HCT116 (cell line): ENCODE measurements around the gene MIA.
A peak's percentile ranks its signal among the peaks of the same experiment; 100 is the strongest.

Experiments used
- ATF3 ChIP-seq: IDR thresholded peaks from 2 replicates; pipeline ENCODE4 v1.6.1; 2012
- CTCF ChIP-seq, 3 experiments: fragments of 200-600 bp in 1 of 3; sonication (generic) in 1 of 3; IDR thresholded peaks in 2 of 3; conservative IDR thresholded peaks in 1 of 3; 2 replicates each; pipeline ENCODE4 v1.5.1; 2012 to 2017; ENCODE audit warnings: low read depth in 2 of 3, low read length in 2 of 3, antibody characterized with exemption in 1 of 3, borderline replicate concordance in 1 of 3, control low read depth in 1 of 3, mild to moderate bottlenecking in 1 of 3, mixed read lengths in 1 of 3, mixed run types in 1 of 3, moderate library complexity in 1 of 3; ENCODE audit not compliant: insufficient read depth in 1 of 3
- ELF1 ChIP-seq: IDR thresholded peaks from 2 replicates; pipeline ENCODE4 v1.6.1; 2012; ENCODE audit warnings: low read depth, borderline replicate concordance
- EZH2 ChIP-seq: fragments of 200-600 bp; sonication (generic); IDR thresholded peaks from 2 replicates; pipeline ENCODE4 v1.6.1; 2017; ENCODE audit warnings: antibody characterized with exemption, mixed run types
- EZH2phosphoT487 ChIP-seq: fragments of 200-600 bp; IDR thresholded peaks from 2 replicates; pipeline ENCODE4 v1.6.1; 2018; ENCODE audit warnings: antibody characterized with exemption, borderline replicate concordance
- POLR2A ChIP-seq: IDR thresholded peaks from 2 replicates; pipeline ENCODE4 v1.7.0; 2011; ENCODE audit warnings: borderline replicate concordance; ENCODE audit not compliant: insufficient read depth, insufficient read length; ENCODE audit errors: extremely low read depth
- POLR2AphosphoS5 ChIP-seq: IDR thresholded peaks from 2 replicates; pipeline ENCODE4 v1.6.1; 2011; ENCODE audit warnings: mild to moderate bottlenecking, low read depth, low read length, moderate library complexity
- SRF ChIP-seq: IDR thresholded peaks from 2 replicates; pipeline ENCODE4 v1.6.1; 2012; ENCODE audit warnings: low read depth
- YY1 ChIP-seq: IDR thresholded peaks from 2 replicates; pipeline ENCODE4 v1.6.1; 2011; ENCODE audit warnings: low read length, low read depth, moderate library complexity, mild to moderate bottlenecking; ENCODE audit not compliant: insufficient replicate concordance; ENCODE audit errors: extremely low read depth

- TF ChIP-seq CTCF (IDR thresholded peaks at IDR 0.05 in 2 of 3, conservative IDR thresholded peaks at IDR 0.05 in 1 of 3; ENCODE audit: borderline replicate concordance in 1 of 3, insufficient read depth in 1 of 3, low read depth in 2 of 3, low read length in 2 of 3) (no peak), EZH2 (no peak), EZH2phosphoT487 (no peak), SRF (no peak), ATF3 (no peak), POLR2A (no peak), YY1 (peak; percentile 2), ELF1 (peak; percentile 95), POLR2AphosphoS5 (peak; percentile 52; the same call in 1 of the 2 replicates)
Measured at GRCh38 chr19:40777937-40778705, 2.8 kb downstream of the MIA start, which contains the start of gene RAB4B.
